ENCODE measurements around the gene TMEM217. TPM values are rescaled to one million over a fixed set of nuclear protein-coding genes. Genes with fewer than 3 reads are reported as not detected.

TMEM217 gene
- total and polyA plus RNA-seq, 5 experiments from 2014 or later = 0.24 to 0.96 (median 0.54) TPM

DNA sequence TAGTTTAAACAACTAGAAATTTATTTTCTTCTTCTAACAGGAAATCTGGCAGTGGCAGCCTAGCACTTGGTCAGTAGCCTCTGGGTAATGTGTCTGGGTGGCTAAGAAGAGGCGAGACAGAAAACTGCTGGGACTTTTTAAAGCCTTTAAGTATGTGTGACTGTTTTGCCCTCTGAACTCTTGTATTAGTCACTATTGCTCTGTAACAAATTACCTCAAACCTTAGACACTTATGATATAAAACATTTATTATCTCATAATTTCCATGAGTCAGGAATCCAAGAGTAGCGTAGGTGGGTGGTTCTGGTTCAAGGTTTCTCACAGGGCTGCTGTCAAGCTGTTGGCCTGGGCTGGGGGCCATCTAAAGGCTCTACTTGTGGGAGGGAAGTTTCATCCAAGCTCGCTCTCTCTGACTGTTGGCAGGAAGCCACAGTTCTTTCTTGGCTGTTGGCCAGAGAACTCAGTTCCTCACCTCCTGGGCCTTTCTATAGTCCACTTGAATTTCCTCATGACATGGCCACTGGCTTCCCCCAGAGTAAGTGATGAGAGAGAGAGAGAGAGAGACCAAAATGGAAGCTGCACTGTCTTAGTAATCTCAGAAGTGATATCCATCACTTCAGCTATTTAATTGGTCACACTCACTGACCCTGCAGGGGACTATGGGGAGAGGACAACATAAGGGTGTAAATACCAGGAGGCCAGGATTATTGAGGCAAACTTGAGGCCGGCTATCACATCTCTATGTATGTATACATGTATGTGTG, 17.8 kb downstream of the TMEM217 start:
- Mint-ChIP-seq H3K36me3 (no peaks in the 10 kb centered on the region), H3K4me3 (peak overlapping the region in 2 of 10 donors; percentile 10 to 34), H3K27ac (peak overlapping the region in 7 of 10 donors; percentile 2 to 85 (median 73)), H3K27me3 (peaks cover 0 to 4% (median 0%) of the 10 kb centered on the region in 5 donors), H3K4me1 (peaks cover 5 to 13% (median 10%) of the 10 kb centered on the region in 4 donors), H3K9me3 (no peaks in the 10 kb centered on the region)
- POLR2A ChIA-PET = interaction anchor here (0.6 kb wide), 1 partner anchor 365 kb away, joined by 4 read pairs; the partner anchor contains the start of gene PPIL1
- DNase-seq = peak in 7 of 10 donors; percentile 20 to 73 (median 41)
- peak; percentile 35 to 67 for ATAC-seq

DNA sequence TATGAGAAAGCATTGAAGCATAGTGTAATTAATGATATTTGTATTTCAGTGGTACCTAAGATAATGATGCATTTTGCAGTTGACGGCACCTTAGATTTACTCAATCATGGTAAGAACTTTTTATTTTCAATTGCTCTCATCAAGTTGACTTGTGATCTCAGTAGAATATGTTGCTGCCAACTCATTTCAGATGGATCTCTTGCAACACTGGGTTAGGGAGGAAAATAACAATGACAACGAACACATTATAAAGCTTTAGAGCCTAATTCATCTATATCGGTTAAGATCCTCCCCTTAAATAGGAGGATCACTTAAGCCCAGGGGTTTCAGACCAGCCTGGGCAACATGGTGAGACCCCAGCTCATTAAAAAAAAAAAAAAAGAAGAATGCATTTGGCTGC, 18.4 kb downstream of the TMEM217 start:
- DNase-seq (no peak), ATAC-seq (no peak)
- Mint-ChIP-seq H3K4me3 (no peak overlapping the region), H3K9me3 (no peaks in the 10 kb centered on the region), H3K36me3 (no peaks in the 10 kb centered on the region), H3K4me1 (peaks cover 5 to 13% (median 10%) of the 10 kb centered on the region in 4 donors), H3K27me3 (peaks cover 0 to 4% (median 0%) of the 10 kb centered on the region in 5 donors), H3K27ac (peak overlapping the region in 5 of 10 donors; percentile 2 to 79 (median 73))
- POLR2A ChIA-PET = no interaction called here

DNA sequence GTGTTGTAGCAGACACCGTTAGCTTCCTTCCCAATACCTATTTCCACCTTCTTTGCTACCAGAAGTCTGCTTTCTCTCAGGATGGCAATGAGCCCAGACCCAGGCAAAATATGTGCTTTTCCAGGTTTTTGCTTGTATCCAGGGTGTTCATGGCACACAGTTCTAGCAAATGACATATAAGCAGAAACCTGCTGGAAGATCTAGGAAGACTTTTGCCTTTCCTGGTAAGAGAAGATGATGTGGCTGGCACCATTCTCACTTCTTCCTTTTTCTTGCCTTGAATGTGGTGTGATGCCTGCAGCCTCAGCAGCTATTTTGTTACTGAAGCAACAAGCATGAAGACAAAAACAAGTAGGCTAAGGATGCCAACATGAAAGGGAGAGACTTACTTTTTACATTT, 19.6 kb downstream of the TMEM217 start:
- no peak overlapping the region for H3K27ac Mint-ChIP-seq
- POLR2A ChIA-PET = interaction anchor here (0.7 kb wide), 2 partner anchors 26 to 33 kb away, joined by 3 read pairs; no protein-coding TSS in a partner anchor
- H3K4me1 Mint-ChIP-seq = peaks cover 5 to 13% (median 10%) of the 10 kb centered on the region in 4 donors
- DNase-seq = no peak
- H3K4me3 Mint-ChIP-seq = no peak overlapping the region
- ATAC-seq = no peak
- H3K36me3 Mint-ChIP-seq = no peaks in the 10 kb centered on the region
- peaks cover 0 to under 1% (median 0%) of the 10 kb centered on the region in 5 donors for H3K27me3 Mint-ChIP-seq
- H3K9me3 Mint-ChIP-seq = no peaks in the 10 kb centered on the region

DNA sequence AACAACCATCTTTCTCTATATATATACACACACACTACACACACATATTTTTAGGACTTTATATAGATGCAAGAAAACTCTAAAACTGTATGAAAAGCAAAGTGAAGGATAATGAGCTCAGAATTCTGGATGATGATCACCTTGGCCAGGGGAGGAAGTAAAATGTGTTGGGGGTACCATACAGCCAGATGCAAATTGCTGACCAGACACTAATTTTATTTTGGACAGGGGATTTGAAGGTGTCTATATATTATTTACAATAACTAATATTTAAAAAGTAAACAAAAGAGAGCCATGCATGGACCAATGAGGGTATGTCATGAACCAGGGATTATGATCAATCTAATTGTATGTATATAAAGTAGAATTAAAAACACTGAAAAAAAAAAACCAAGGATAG, 20.2 kb downstream of the TMEM217 start:
- Mint-ChIP-seq H3K4me3 (no peak overlapping the region), H3K9me3 (no peaks in the 10 kb centered on the region), H3K27me3 (peaks cover 0 to 5% (median 2%) of the 10 kb centered on the region in 5 donors), H3K4me1 (peaks cover 5 to 13% (median 10%) of the 10 kb centered on the region in 4 donors), H3K36me3 (no peaks in the 10 kb centered on the region), H3K27ac (no peak overlapping the region)
- DNase-seq (no peak), ATAC-seq (no peak)
- POLR2A ChIA-PET = interaction anchor here (0.7 kb wide), 2 partner anchors 25 to 34 kb away, joined by 3 read pairs; no protein-coding TSS in a partner anchor

DNA sequence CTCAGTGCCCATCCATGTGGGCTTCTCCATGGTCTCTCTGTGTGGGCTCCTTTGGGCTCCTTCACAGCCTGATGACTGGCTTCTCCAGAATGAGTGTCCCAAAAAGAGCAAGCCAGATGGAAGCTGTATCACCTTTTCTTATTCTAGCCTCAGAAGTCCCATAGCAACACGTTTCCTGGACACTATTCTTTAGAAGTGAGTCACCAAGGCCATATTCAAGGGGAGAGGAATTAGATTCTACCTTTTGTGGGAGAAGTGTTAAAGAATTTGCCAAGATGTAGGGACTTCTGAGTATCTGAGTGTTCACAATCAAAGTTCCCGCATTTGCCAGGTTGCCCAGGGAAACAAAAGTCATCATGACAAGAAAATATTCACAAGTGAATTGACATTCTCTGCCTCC, 21.0 kb downstream of the TMEM217 start:
- ATAC-seq (no peak), DNase-seq (no peak)
- H3K36me3 Mint-ChIP-seq = no peaks in the 10 kb centered on the region
- POLR2A ChIA-PET = no interaction called here
- peaks cover 5 to 13% (median 10%) of the 10 kb centered on the region in 4 donors for H3K4me1 Mint-ChIP-seq
- no peaks in the 10 kb centered on the region for H3K9me3 Mint-ChIP-seq
- H3K27me3 Mint-ChIP-seq = peaks cover 0 to 7% (median 2%) of the 10 kb centered on the region in 5 donors
- H3K4me3 Mint-ChIP-seq = no peak overlapping the region
- no peak overlapping the region for H3K27ac Mint-ChIP-seq

DNA sequence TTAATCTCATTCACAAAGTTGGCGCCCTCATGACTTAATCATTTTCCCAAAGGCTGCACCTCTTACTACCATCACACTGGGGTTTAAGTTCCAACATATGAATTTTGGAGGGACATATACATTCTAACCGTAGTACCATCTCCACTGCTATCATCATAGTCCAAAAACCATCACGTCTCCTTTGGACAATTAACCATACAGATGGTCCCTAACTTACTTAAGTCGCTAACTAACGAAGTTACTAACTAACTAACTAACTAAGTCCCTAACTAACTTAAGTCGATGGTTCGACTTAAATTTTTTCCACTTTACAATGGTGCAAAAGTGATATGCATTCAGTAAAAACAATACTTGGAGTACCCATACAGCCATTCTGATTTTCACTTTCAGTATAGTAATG, 24.4 kb downstream of the TMEM217 start:
- POLR2A ChIA-PET = no interaction called here
- H3K4me3 Mint-ChIP-seq = no peak overlapping the region
- no peak for DNase-seq
- H3K36me3 Mint-ChIP-seq = no peaks in the 10 kb centered on the region
- H3K9me3 Mint-ChIP-seq = no peaks in the 10 kb centered on the region
- H3K27me3 Mint-ChIP-seq = peaks cover 0 to 7% (median 2%) of the 10 kb centered on the region in 5 donors
- H3K27ac Mint-ChIP-seq = no peak overlapping the region
- H3K4me1 Mint-ChIP-seq = peaks cover 0 to 2% (median 0%) of the 10 kb centered on the region in 4 donors
- ATAC-seq = no peak

DNA sequence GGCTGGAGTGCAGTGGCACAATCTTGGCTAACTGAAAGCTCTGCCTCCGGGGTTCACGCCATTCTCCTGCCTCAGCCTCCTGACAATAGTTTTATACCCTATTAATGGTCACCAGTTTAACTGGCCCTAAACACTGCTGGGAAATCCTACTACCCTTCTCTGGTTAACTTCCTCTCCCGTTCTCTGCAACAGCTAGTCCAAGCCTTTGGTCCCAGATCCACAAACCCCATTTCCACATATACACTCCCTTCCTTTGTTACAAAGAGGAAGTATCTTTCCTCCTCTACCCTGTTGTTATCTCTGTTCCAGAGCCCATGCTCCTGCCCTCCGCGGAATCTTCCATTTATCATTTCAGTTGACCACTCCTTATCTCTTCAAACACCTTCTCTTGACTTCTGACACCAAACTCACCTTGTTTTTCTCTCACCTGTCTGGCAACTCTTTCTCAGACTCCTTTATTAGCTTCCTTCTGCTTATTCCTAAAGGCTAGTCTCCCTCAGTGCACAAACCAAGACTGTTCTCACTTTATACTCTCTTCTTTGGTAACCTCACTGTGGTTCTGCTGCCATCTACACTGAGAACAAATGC, 25.4 kb downstream of the TMEM217 start:
- no peak for DNase-seq
- no peaks in the 10 kb centered on the region for H3K9me3 Mint-ChIP-seq
- POLR2A ChIA-PET = no interaction called here
- no peaks in the 10 kb centered on the region for H3K36me3 Mint-ChIP-seq
- no peak overlapping the region for H3K4me3 Mint-ChIP-seq
- H3K4me1 Mint-ChIP-seq = no peaks in the 10 kb centered on the region
- peaks cover 0 to 7% (median 2%) of the 10 kb centered on the region in 5 donors for H3K27me3 Mint-ChIP-seq
- no peak overlapping the region for H3K27ac Mint-ChIP-seq
- ATAC-seq = no peak

DNA sequence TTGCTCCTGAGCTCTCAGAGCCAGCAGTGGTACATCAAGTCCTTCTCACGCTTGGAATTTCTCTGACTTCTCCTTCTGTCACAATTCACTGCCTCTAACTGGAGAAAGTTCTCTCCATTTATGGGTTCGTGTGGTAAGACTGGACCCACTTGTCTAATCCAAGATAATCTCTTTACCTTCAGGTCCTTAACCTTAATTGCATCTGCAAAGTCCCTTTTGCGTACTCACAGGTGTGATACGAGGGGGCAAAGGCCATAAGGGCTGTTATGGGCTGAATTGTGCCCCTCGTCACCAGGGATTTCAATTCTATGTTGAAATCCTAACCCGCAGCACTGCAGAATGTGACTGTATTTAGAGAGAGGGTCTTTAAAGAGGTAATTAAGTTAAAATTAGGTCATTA, 27.8 kb downstream of the TMEM217 start:
- H3K27me3 Mint-ChIP-seq = peaks cover 0 to 7% (median 3%) of the 10 kb centered on the region in 5 donors
- H3K4me3 Mint-ChIP-seq = no peak overlapping the region
- POLR2A ChIA-PET = no interaction called here
- ATAC-seq = no peak
- H3K36me3 Mint-ChIP-seq = no peaks in the 10 kb centered on the region
- H3K9me3 Mint-ChIP-seq = no peaks in the 10 kb centered on the region
- DNase-seq = no peak
- no peak overlapping the region for H3K27ac Mint-ChIP-seq
- H3K4me1 Mint-ChIP-seq = no peaks in the 10 kb centered on the region

DNA sequence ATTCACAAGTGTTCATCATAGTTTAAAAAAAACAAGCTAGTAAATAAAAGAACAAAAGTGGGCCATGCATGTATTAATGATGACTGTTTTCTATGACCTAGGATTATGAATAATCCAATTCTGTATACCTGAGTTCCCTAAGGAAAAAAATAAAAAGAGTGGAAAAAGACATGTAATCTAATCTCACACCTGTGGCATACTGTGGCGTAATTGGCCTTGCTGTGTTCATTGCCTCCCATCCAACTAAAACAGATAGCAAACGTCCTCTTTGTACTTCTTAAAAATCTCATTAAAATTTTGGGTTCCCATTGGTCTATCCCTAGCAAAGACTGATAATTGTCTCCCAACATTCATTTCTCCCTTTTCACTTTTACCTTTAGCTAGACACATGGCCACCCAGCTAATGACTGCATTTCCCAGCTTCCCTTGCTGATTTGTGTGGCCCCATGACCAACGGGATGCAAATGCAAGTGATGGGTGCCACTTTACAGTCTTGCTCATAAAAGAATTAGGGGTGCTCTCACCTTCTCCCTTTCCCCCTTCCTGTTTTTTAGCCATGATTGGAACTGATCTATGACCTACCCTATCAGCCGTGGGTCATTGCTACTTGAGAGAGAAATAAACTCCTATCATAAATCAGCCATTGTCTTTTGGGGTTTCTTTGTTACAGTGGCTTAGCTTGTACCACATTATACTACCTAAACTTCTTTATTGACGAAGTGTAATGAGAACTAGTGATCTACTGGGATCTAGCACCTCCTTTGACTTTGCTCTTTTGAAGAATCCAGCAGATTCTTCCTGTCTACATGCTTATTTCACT, 32.4 kb downstream of the TMEM217 start:
- H3K27me3 Mint-ChIP-seq = peaks cover 0 to 2% (median 0%) of the 10 kb centered on the region in 5 donors
- peaks cover 7 to 16% (median 10%) of the 10 kb centered on the region in 4 donors for H3K4me1 Mint-ChIP-seq
- H3K9me3 Mint-ChIP-seq = no peaks in the 10 kb centered on the region
- H3K4me3 Mint-ChIP-seq = no peak overlapping the region
- POLR2A ChIA-PET = no interaction called here
- DNase-seq = no peak
- H3K27ac Mint-ChIP-seq = peak overlapping the region in 1 of 10 donors; percentile 41
- ATAC-seq = no peak
- no peaks in the 10 kb centered on the region for H3K36me3 Mint-ChIP-seq

DNA sequence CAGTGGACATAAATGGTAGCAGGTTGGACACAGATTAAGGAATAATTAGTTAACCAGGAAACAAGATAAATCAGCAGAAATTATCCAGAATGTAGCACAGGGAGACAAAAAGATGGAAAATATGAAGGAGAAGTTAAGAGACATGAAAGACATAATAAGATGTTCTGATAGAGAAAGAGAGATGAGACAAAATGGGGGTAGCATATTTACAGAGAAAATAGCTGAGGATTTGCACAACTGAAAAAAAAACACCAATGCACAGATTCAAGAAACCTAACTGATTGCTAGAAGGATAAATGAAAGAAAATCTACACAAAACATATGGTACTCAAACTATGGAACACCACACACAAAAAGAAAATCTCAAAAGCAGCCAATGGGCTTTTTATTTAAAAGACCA, 35.0 kb downstream of the TMEM217 start:
- DNase-seq (no peak), ATAC-seq (no peak)
- POLR2A ChIA-PET = no interaction called here
- H3K27me3 Mint-ChIP-seq = peaks cover 0 to 2% (median 0%) of the 10 kb centered on the region in 5 donors
- H3K4me3 Mint-ChIP-seq = peak overlapping the region; percentile 75 to 91 (median 86)
- H3K36me3 Mint-ChIP-seq = no peaks in the 10 kb centered on the region
- H3K4me1 Mint-ChIP-seq = peaks cover 7 to 18% (median 10%) of the 10 kb centered on the region in 4 donors
- H3K9me3 Mint-ChIP-seq = no peaks in the 10 kb centered on the region
- H3K27ac Mint-ChIP-seq = peak overlapping the region in 6 of 10 donors; percentile 0 to 74 (median 14)

DNA sequence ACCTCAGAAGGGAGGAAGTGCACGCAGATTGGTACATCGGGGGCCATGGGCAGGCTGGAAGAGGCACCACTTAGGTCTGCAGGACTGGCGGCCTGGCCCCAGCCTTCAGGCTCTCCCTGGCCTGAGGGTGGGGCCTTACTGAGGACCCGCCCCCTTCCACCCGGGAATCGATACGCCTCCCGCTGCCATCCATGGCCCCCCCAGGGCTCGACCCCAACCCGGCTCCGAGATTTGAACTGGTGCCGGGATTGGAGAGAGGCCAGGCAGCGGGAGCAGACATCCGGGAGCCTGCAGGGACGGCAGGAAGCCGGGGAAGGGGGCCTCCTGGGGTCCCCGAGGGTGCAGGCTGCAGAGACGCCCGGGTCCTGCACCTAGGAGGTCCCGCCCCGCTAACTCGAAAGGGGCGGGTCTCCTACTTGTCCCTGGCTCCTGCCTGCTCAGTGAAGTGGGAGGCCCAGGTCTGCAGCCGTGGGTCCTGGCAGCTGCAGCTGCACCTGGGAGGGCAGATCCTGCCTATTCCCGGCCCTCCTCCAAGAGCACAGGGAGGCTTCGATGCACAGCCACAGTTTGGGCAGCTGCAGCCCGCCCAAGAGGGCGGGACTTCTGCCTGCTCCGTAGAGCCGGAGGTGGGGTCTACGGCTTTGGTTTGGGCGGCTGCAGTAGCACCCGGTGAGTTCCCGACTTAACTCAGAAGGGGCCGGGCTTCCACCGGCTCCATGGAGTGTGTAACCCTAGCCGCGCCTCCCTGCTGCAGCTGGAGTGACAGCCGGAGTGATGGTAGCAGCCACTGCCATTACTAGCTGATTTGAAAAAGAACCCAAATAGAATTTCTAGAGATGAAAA, 35.6 kb downstream of the TMEM217 start:
- POLR2A ChIA-PET = interaction anchor here (0.9 to 1.5 kb wide), 2 partner anchors 12 to 52 kb away, joined by 3 read pairs; partner anchors contain the start of gene PIM1
- H3K27me3 Mint-ChIP-seq = peaks cover 0 to 2% (median 0%) of the 10 kb centered on the region in 5 donors
- H3K4me1 Mint-ChIP-seq = peaks cover 7 to 18% (median 10%) of the 10 kb centered on the region in 4 donors
- H3K36me3 Mint-ChIP-seq = no peaks in the 10 kb centered on the region
- peak; percentile 43 to 78 (median 64) for DNase-seq
- H3K27ac Mint-ChIP-seq = peak overlapping the region in 6 of 10 donors; percentile 14 to 78 (median 70)
- H3K9me3 Mint-ChIP-seq = no peaks in the 10 kb centered on the region
- peak overlapping the region; percentile 75 to 91 (median 86) for H3K4me3 Mint-ChIP-seq
- peak; percentile 93 to 94 for ATAC-seq

Measured in naive thymus-derived CD8-positive, alpha-beta T cell (primary cell).